Smooth muscle cell (in vitro differentiated cells): ENCODE measurements around the gene CENPK. TPM values are rescaled to one million over a fixed set of nuclear protein-coding genes. Genes with fewer than 3 reads are reported as not detected.

Experiments
- DNase-seq: peaks from one replicate; lab custom pipeline; 2025; ENCODE audit not compliant: unreplicated experiment; lab: John Stamatoyannopoulos, UW
- H2AFZ ChIP-seq: fragments of 200-600 bp; sonication (generic); 2 replicates; pipeline ENCODE4 v1.6.0; 2016; ENCODE audit warnings: antibody characterized with exemption, low read depth, mild to moderate bottlenecking
- H3F3A ChIP-seq: fragments of 200-600 bp; sonication (generic); 2 replicates; pipeline ENCODE4 v1.6.0; 2017; ENCODE audit warnings: antibody characterized with exemption, low read depth
- H3K27ac ChIP-seq: fragments of 200-600 bp; sonication (generic); 2 replicates; pipeline ENCODE4 v1.5.1; 2016; ENCODE audit warnings: low read depth, mild to moderate bottlenecking
- H3K27me3 ChIP-seq: fragments of 200-600 bp; sonication (generic); 2 replicates; pipeline ENCODE4 v1.6.1; 2016; ENCODE audit warnings: low read depth, mild to moderate bottlenecking
- H3K36me3 ChIP-seq: fragments of 200-600 bp; sonication (generic); 2 replicates; pipeline ENCODE4 v1.5.1; 2016; ENCODE audit warnings: low read depth
- H3K4me1 ChIP-seq: fragments of 200-600 bp; sonication (generic); 2 replicates; pipeline ENCODE4 v1.5.1; 2016; ENCODE audit warnings: low read depth
- H3K4me2 ChIP-seq: fragments of 200-600 bp; sonication (generic); 2 replicates; pipeline ENCODE4 v1.6.0; 2016; ENCODE audit warnings: mild to moderate bottlenecking
- H3K4me3 ChIP-seq: fragments of 200-600 bp; sonication (generic); 2 replicates; pipeline ENCODE4 v1.5.1; 2016; ENCODE audit warnings: mild to moderate bottlenecking
- H3K79me2 ChIP-seq: fragments of 200-600 bp; sonication (generic); 2 replicates; pipeline ENCODE4 v1.6.0; 2016; ENCODE audit warnings: low read depth, mild to moderate bottlenecking
- H3K9ac ChIP-seq: fragments of 200-600 bp; sonication (generic); 2 replicates; pipeline ENCODE4 v1.6.0; 2016; ENCODE audit warnings: low read depth
- H3K9me3 ChIP-seq: fragments of 200-600 bp; sonication (generic); replicated peaks from 2 replicates; pipeline ENCODE4 v1.5.1; 2016; ENCODE audit warnings: low read depth
- H4K20me1 ChIP-seq: fragments of 200-600 bp; sonication (generic); 2 replicates; pipeline ENCODE4 v1.6.0; 2016; ENCODE audit warnings: low read depth
- whole genome bisulfite sequencing: methylation state at CpG from one replicate; pipeline ENCODE4 v1.1.7; 2016; ENCODE audit warnings: low lambda C conversion rate; 5-methylcytosine and 5-hydroxymethylcytosine counted together
- polyA plus RNA-seq: library from polyadenylated mRNA; unstranded; fragments of >200 nt; fragmentation: Nextera tagmentation; extraction: Ambion mirVana; gene quantifications from 2 replicates; pipeline ENCODE4 v1.2.1, GENCODE V29; 2016
- total RNA-seq: library from RNA; depleted of rRNA; stranded (reverse); fragments of >200 nt; gene quantifications from 2 replicates; pipeline ENCODE4 v1.2.3, GENCODE V29; 2014
- TF ChIP-seq, protein P1 (sequence below): fragments of 200-600 bp; sonication (generic); IDR thresholded peaks from 2 replicates; pipeline ENCODE4 v1.5.1; 2017; ENCODE audit warnings: borderline replicate concordance, mild to moderate bottlenecking, antibody characterized with exemption; ENCODE audit not compliant: insufficient read depth, poor library complexity, severe bottlenecking

Gene CENPK
- total and polyA plus RNA-seq, 2 experiments from 2014 or later = 19.2 to 22.9 TPM

DNA sequence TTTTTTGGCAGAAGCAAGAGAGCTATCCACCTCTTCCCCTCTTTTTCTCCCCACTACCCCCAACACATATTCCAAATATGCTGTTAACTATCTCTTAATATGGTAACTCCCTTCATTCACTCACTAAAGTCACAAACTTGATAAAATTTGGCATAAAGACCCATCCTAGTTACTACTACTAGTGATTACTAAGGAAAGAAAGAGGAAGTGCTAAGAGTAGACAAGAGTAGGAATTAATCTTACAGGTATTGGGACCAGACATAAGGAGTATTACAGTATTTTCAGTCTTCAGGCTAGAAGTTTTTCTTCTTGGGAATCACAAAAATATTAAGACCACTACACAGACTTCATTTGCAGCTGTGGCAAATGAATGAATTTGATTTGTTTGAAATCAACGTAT, 83.4 kb downstream of the CENPK start:
- no peaks in the 10 kb centered on the region for H3K27me3 ChIP-seq
- no peaks in the 10 kb centered on the region for H3K36me3 ChIP-seq
- H3K79me2 ChIP-seq = peaks cover 55% of the 10 kb centered on the region
- peaks cover 9% of the 10 kb centered on the region for H3F3A ChIP-seq
- WGBS = 48% methylated on average over 1 of the region's 1 CpG
- H2AFZ ChIP-seq = peak overlapping the region; percentile 77
- H3K4me2 ChIP-seq = peak overlapping the region; percentile 93
- DNase-seq = no peak
- no peaks in the 10 kb centered on the region for H3K9me3 ChIP-seq
- H3K27ac ChIP-seq = peak overlapping the region; percentile 92
- peaks cover 24% of the 10 kb centered on the region for H3K4me1 ChIP-seq
- H3K4me3 ChIP-seq = peak overlapping the region; percentile 93
- peaks cover 11% of the 10 kb centered on the region for H4K20me1 ChIP-seq
- TF ChIP-seq, protein P1, sequence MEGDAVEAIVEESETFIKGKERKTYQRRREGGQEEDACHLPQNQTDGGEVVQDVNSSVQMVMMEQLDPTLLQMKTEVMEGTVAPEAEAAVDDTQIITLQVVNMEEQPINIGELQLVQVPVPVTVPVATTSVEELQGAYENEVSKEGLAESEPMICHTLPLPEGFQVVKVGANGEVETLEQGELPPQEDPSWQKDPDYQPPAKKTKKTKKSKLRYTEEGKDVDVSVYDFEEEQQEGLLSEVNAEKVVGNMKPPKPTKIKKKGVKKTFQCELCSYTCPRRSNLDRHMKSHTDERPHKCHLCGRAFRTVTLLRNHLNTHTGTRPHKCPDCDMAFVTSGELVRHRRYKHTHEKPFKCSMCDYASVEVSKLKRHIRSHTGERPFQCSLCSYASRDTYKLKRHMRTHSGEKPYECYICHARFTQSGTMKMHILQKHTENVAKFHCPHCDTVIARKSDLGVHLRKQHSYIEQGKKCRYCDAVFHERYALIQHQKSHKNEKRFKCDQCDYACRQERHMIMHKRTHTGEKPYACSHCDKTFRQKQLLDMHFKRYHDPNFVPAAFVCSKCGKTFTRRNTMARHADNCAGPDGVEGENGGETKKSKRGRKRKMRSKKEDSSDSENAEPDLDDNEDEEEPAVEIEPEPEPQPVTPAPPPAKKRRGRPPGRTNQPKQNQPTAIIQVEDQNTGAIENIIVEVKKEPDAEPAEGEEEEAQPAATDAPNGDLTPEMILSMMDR = no peak
- H3K9ac ChIP-seq = peak overlapping the region; percentile 88

DNA sequence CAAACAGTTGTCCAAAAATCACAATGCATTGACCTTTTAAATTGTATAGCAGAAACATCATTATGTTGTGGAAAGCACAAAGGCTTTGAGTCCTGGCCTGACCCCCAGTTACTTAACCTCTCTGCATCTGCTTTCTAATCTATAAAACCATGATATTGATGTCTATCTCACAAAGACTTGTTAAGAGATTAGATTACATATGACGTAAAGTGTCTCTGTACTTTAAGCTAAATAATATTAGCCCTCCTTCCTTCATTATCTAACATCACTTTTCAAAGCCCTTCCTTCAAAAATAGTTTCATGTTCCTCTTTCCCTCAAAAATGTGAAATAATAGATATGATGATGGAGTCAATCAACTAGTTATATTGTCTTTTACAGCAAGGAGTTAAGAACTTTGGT, 84.6 kb downstream of the CENPK start:
- TF ChIP-seq, protein P1 = no peak
- WGBS = 23% methylated on average over 1 of the region's 1 CpG
- H3K79me2 ChIP-seq = peaks cover 67% of the 10 kb centered on the region
- peak overlapping the region; percentile 92 for H3K27ac ChIP-seq
- H4K20me1 ChIP-seq = peaks cover 11% of the 10 kb centered on the region
- peak overlapping the region; percentile 93 for H3K4me3 ChIP-seq
- peak overlapping the region; percentile 77 for H2AFZ ChIP-seq
- H3K9ac ChIP-seq = peak overlapping the region; percentile 88
- no peaks in the 10 kb centered on the region for H3K27me3 ChIP-seq
- no peaks in the 10 kb centered on the region for H3K9me3 ChIP-seq
- peaks cover 6% of the 10 kb centered on the region for H3F3A ChIP-seq
- H3K4me2 ChIP-seq = peak overlapping the region; percentile 93
- H3K36me3 ChIP-seq = no peaks in the 10 kb centered on the region
- no peak for DNase-seq
- peaks cover 21% of the 10 kb centered on the region for H3K4me1 ChIP-seq

DNA sequence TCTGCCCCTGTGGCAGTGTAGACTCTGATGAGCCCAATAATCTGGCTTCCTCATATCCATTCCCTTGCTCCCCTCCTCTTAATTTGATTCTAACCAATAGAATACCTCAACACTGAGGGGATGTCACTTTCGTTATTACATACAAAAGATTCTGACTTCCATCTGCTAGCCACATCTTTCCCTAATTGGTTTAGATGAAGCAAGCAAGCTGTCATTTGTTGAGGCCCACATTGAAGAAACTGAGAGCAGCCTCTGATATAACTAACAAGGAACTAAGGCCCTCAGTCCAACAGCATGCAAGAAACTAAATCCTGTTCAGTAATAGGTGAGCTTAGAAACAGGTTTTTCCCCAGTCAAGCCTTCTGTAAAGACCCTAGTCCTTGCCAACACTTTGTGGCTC, 87.1 kb downstream of the CENPK start:
- H3K9me3 ChIP-seq = no peaks in the 10 kb centered on the region
- H3K27me3 ChIP-seq = no peaks in the 10 kb centered on the region
- TF ChIP-seq, protein P1 = no peak
- peak overlapping the region; percentile 93 for H3K4me2 ChIP-seq
- no peak overlapping the region for H3K4me3 ChIP-seq
- H2AFZ ChIP-seq = no peak overlapping the region
- H3K27ac ChIP-seq = peak overlapping the region; percentile 39
- H3K9ac ChIP-seq = no peak overlapping the region
- no peak for DNase-seq
- H4K20me1 ChIP-seq = peaks cover 19% of the 10 kb centered on the region
- peaks cover 92% of the 10 kb centered on the region for H3K79me2 ChIP-seq
- WGBS = 100% methylated on average over 1 of the region's 1 CpG
- H3K4me1 ChIP-seq = peaks cover 17% of the 10 kb centered on the region
- H3K36me3 ChIP-seq = no peaks in the 10 kb centered on the region
- no peaks in the 10 kb centered on the region for H3F3A ChIP-seq

DNA sequence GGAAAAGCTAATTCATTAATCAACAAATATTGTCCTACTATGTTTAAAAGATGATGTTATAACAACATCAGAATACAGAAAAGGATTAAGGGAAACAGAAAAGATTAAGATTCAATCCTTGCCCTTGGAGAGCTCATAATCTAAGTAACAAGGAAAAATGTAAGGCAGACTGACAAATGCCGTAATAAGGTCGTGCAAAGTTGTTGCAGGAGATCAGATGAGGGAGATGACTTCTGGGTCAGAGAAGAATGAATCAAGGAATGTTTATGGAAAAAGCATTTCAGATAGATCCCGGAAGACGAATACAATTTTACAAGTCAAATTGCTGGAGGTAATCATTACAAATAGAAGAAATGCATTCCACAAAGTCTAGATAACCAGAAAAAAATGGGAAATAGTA, 87.6 kb downstream of the CENPK start:
- TF ChIP-seq, protein P1 = no peak
- 46% methylated on average over 4 of the region's 4 CpGs for WGBS
- Histone ChIP-seq H3K79me2 (peaks cover 96% of the 10 kb centered on the region), H3K36me3 (no peaks in the 10 kb centered on the region), H2AFZ (peak overlapping the region; percentile 78), H3K4me2 (peak overlapping the region; percentile 93), H3K27me3 (no peaks in the 10 kb centered on the region), H3F3A (no peaks in the 10 kb centered on the region), H3K9me3 (no peaks in the 10 kb centered on the region), H3K4me3 (peak overlapping the region; percentile 7), H3K9ac (peak overlapping the region; percentile 20), H3K27ac (peak overlapping the region; percentile 39), H3K4me1 (peaks cover 17% of the 10 kb centered on the region), H4K20me1 (peaks cover 22% of the 10 kb centered on the region)
- DNase-seq = no peak
